ENCODE data around the gene POU6F1. TPM values are rescaled to one million over a fixed set of nuclear protein-coding genes. Genes with fewer than 3 reads are reported as not detected.

Gene POU6F1
- total and polyA plus RNA-seq, 4 donors = 0.33 to 2.8 (median 1.6) TPM

DNA sequence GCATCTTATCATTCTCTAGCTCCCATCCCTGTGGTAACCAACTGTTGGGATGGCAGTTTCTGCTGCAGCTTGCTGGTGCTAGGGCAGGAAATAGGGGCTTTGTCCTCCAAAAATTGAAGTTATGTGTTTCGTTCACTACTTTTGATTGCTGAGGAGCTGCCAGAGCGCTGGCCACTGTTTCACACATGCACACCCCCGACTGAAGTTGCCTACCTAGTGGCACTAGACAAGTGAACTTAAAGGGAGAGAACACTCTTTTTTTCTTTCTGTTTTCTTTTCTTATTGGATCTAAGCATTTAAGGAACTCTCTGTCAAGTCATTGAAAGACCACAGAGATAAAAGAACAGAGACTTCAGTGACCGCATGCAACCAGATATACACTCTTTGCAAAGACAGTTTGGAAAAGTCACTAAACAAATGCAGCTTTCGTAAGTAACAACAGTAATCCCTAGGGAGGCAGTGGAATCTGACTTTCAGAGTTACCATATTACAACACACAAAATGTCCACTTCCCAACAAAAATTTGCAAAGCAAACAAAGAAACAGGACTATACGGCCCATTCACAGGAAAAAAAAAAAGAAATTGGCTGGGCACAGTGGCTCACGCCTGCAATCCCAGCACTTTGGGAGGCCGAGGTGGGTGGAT lies 56.9 kb downstream of the POU6F1 start:
- peaks cover 0 to 2% (median 0%) of the 10 kb centered on the region in 4 donors for H3K4me1 ChIP-seq (ENCODE audit: control insufficient read depth in 4 of 4, insufficient read depth in 4 of 4, low read length in 3 of 4)
- TF ChIP-seq CTCF (IDR thresholded peaks at IDR 0.05; ENCODE audit: low read depth, low read length, missing input control) = no peak
- no peak for TF ChIP-seq FOXA1 (IDR thresholded peaks at IDR 0.05)
- TF ChIP-seq, protein P1, sequence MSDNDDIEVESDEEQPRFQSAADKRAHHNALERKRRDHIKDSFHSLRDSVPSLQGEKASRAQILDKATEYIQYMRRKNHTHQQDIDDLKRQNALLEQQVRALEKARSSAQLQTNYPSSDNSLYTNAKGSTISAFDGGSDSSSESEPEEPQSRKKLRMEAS (IDR thresholded peaks at IDR 0.05) = no peak
- no peak for TF ChIP-seq GABPA (IDR thresholded peaks at IDR 0.05 in 1 of 2, conservative IDR thresholded peaks at IDR 0.05 in 1 of 2)
- TF ChIP-seq NR2F2 (IDR thresholded peaks at IDR 0.05) = no peak
- no peak for TF ChIP-seq SP1 (IDR thresholded peaks at IDR 0.05)
- TF ChIP-seq HNF4G (IDR thresholded peaks at IDR 0.05) = no peak
- TF ChIP-seq, protein P2, sequence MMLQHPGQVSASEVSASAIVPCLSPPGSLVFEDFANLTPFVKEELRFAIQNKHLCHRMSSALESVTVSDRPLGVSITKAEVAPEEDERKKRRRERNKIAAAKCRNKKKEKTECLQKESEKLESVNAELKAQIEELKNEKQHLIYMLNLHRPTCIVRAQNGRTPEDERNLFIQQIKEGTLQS (IDR thresholded peaks at IDR 0.05) = no peak
- TF ChIP-seq YY1 (IDR thresholded peaks at IDR 0.05) = no peak
- TF ChIP-seq RAD21 (IDR thresholded peaks at IDR 0.05) = no peak
- TF ChIP-seq FOXA2 (IDR thresholded peaks at IDR 0.05) = no peak
- TF ChIP-seq JUND (IDR thresholded peaks at IDR 0.05) = no peak
- no peak for TF ChIP-seq HNF4A (conservative IDR thresholded peaks at IDR 0.05)
- no peak for TF ChIP-seq EGR1 (IDR thresholded peaks at IDR 0.05; ENCODE audit: low read depth in 2 of 2)
- TF ChIP-seq RXRA (IDR thresholded peaks at IDR 0.05) = no peak
- TF ChIP-seq, protein P3, sequence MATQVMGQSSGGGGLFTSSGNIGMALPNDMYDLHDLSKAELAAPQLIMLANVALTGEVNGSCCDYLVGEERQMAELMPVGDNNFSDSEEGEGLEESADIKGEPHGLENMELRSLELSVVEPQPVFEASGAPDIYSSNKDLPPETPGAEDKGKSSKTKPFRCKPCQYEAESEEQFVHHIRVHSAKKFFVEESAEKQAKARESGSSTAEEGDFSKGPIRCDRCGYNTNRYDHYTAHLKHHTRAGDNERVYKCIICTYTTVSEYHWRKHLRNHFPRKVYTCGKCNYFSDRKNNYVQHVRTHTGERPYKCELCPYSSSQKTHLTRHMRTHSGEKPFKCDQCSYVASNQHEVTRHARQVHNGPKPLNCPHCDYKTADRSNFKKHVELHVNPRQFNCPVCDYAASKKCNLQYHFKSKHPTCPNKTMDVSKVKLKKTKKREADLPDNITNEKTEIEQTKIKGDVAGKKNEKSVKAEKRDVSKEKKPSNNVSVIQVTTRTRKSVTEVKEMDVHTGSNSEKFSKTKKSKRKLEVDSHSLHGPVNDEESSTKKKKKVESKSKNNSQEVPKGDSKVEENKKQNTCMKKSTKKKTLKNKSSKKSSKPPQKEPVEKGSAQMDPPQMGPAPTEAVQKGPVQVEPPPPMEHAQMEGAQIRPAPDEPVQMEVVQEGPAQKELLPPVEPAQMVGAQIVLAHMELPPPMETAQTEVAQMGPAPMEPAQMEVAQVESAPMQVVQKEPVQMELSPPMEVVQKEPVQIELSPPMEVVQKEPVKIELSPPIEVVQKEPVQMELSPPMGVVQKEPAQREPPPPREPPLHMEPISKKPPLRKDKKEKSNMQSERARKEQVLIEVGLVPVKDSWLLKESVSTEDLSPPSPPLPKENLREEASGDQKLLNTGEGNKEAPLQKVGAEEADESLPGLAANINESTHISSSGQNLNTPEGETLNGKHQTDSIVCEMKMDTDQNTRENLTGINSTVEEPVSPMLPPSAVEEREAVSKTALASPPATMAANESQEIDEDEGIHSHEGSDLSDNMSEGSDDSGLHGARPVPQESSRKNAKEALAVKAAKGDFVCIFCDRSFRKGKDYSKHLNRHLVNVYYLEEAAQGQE (IDR thresholded peaks at IDR 0.05) = no peak
- no peak for TF ChIP-seq TAF1 (conservative IDR thresholded peaks at IDR 0.05)
- TF ChIP-seq, protein P4, sequence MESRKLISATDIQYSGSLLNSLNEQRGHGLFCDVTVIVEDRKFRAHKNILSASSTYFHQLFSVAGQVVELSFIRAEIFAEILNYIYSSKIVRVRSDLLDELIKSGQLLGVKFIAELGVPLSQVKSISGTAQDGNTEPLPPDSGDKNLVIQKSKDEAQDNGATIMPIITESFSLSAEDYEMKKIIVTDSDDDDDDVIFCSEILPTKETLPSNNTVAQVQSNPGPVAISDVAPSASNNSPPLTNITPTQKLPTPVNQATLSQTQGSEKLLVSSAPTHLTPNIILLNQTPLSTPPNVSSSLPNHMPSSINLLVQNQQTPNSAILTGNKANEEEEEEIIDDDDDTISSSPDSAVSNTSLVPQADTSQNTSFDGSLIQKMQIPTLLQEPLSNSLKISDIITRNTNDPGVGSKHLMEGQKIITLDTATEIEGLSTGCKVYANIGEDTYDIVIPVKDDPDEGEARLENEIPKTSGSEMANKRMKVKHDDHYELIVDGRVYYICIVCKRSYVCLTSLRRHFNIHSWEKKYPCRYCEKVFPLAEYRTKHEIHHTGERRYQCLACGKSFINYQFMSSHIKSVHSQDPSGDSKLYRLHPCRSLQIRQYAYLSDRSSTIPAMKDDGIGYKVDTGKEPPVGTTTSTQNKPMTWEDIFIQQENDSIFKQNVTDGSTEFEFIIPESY (IDR thresholded peaks at IDR 0.05) = no peak
- H3K9me3 ChIP-seq (ENCODE audit: control insufficient read depth in 4 of 4, low read length in 3 of 4) = no peaks in the 10 kb centered on the region
- no peak overlapping the region for H3K27ac ChIP-seq (ENCODE audit: low read depth in 1 of 2, low read length in 2 of 2)
- WGBS = 81% methylated on average over 8 of the region's 8 CpGs
- no peaks in the 10 kb centered on the region for H3K36me3 ChIP-seq (ENCODE audit: control insufficient read depth in 4 of 4, insufficient read depth in 3 of 4, low read depth in 1 of 4, low read length in 3 of 4)
- no peak overlapping the region for H3K9ac ChIP-seq (ENCODE audit: low read depth in 1 of 2, low read length in 2 of 2)
- DNase-seq (ENCODE audit: low spot score) = no peak
- H3K27me3 ChIP-seq (ENCODE audit: control insufficient read depth in 4 of 4, insufficient read depth in 4 of 4, low read length in 3 of 4) = no peaks in the 10 kb centered on the region
- no peak overlapping the region for H3K4me3 ChIP-seq (ENCODE audit: low read depth in 1 of 3, low read length in 3 of 3)
